HG02981 (cell line): Measurements from ENCODE around the gene ABL1.

Experiments
- ATAC-seq: cut with Tn5 transposase; IDR thresholded peaks from one replicate; pipeline ENCODE4 v1.9.1; 2021; ENCODE audit warnings: mild to moderate bottlenecking, moderate library complexity; ENCODE audit not compliant: unreplicated experiment

ABL1 gene

DNA sequence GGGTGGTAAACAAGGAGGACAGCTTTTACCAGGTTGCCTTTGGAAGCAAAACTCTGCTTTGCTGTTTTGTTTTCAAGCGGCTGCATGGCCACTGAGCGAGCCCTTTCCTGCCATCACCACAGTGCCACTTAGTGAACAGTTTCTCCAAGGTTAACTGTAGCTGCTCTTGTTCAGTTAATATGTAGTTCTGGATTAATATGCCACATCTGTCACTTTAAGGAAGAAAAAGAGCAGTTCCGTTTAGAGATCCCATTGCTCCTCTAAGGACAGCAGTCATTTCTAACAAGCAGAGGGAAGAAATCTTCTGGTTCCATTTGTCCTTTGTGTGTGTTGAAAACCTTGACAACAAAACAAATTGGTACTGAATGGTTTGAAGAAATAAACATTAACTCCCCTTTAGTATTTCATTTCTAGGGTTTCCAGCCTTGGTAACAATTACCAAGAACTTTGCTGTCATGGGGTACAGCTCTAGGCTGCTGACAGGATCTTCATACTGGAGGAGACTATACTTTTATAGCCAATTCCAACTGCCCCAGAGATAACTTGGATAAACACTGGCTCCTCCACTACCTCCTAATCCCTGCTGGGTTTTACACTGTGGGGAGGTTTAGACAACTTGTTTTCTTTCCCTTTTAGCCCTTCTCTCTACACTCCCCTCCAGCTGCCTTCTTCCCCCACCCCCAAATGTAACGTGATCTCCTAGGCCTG lies 10.3 kb upstream of the ABL1 start:
- ATAC-seq: no peak

DNA sequence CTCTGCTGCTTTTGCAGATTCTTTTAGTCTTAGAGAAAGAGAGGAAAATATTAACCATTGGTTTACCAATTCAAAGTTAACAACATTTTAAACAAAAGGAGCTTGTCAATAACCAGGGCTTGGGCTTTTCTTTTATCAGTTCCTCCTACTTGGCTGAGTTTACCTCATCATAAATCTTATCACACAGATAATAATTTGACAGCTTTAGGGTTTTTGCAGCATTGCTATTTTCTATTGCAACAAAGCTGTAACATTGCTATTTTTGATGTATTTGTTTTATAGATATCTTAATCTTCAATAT lies 9.8 kb upstream of the ABL1 start:
- no peak for ATAC-seq

DNA sequence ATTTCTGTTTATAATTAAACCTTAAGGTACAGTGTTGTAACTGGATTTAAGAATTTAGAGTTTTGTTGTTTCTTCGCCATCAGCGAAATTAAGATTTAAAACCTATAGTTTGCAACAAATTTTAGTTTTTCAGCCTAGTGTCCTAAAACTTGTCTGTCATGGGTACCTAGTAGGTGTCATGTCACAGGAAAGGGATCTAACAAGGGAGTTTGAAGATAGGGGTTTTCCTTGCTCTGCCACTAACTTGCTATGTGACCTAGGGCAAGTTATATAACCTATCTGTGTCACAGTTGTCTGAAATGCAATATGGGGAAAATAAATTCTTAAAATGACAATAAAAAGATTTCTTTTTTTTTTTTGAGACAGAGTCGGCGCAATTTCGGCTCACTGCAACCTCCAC lies 9.2 kb upstream of the ABL1 start:
- ATAC-seq: no peak

DNA sequence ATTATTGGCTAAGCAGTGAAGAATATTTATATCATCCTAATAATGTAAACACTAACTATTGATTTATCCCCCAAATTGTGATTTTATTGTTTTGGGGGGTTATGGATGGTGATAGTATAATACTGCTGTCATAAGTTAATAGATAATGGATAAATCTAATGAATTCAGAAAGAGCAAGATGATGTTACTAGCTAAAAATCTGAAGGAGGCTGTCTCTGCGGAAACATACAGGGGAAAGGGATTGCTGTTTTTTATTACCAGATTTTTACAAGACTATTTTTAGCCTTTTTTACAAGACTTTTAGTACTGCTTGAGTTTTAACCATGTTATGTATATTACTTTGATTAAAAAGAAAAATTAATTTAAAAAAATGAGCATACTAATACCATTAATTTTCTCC lies 5.3 kb upstream of the ABL1 start:
- ATAC-seq: no peak

DNA sequence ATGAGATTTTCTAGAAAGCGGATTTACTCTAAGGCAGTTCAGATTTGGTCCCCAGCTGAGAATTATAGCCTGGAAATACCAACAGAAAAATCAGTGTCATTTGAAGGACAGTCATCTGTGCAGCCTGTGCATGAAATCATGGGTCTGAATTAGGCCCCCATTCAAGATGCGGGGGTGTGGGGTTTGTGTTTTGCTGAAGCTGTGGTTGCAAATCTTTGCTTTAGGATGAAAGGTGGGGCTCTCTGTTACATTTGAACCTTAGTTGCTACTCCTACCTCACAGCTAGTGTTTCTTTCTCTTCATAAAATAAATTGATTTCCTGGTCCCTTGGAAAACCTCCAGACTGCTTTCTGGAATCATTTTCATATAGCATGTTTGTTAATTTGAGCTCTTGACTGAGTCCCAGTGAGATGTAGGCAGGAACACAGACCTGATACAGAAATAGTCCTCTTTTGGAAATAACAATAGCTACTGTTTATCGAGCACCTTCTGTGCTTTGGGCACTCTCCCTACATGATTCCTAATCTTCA lies 4.8 kb upstream of the ABL1 start:
- ATAC-seq: no peak

DNA sequence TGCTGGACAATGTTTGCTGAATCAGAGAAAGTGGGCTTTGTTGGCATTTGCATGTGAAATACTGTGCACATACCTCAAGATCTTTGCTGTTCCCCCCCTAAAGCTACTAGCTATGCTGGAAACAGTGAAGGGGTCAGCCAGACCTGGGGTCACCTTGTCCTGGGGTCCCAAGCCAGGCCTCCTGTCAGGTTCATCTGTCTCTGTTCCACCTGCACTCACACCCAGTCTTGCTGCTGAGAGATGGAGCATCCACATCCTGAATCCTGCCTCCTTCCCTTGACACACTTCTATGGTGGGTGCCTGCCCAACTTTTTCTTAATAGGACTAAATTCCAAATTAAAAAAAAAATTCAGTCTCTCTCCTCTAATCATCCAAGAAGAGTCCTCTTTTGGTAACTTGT lies 4.0 kb upstream of the ABL1 start:
- ATAC-seq: no peak

DNA sequence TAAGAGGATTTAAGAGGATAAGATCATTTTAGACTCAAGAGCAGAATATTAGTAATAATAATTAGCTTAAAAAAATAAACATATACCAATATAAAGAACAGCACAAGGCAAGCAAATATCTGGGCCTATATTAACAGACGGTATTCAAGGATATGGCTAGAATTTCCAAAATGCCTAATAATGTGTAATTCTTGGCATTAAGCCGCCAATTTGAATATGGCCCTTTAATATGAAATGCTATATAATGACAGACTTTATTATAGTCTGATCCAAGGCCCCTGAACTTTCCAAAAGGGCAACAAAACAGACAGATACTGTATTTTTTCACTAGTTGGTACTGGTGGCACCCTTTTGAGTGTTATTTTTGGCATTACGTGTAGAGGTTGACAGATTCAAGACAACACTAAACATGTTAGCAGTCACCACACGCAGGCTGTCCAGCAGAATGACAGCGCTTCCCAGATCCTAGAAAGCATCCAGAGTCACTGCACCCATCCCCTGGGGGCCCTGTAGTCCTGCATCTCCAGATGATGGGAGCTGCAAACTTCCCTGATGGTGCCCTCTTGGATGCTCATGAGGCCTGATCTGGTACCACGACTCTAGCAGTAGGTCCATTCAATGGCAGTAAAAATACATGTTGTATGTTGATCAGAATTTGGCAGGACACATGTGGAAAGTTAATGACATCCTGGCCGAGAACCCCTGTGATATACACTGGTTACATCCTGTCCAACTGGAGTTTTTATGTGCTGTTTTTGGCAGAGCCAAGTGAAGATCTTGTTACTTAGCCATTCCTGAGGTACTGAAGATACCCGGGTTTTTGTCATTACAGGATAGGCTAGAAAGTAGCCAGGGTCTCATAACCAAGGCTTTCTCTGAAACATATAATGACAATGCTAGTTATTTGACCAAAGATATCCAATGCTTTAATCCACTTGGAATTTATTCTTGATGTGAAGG lies 1.7 kb upstream of the ABL1 start:
- ATAC-seq: no peak

DNA sequence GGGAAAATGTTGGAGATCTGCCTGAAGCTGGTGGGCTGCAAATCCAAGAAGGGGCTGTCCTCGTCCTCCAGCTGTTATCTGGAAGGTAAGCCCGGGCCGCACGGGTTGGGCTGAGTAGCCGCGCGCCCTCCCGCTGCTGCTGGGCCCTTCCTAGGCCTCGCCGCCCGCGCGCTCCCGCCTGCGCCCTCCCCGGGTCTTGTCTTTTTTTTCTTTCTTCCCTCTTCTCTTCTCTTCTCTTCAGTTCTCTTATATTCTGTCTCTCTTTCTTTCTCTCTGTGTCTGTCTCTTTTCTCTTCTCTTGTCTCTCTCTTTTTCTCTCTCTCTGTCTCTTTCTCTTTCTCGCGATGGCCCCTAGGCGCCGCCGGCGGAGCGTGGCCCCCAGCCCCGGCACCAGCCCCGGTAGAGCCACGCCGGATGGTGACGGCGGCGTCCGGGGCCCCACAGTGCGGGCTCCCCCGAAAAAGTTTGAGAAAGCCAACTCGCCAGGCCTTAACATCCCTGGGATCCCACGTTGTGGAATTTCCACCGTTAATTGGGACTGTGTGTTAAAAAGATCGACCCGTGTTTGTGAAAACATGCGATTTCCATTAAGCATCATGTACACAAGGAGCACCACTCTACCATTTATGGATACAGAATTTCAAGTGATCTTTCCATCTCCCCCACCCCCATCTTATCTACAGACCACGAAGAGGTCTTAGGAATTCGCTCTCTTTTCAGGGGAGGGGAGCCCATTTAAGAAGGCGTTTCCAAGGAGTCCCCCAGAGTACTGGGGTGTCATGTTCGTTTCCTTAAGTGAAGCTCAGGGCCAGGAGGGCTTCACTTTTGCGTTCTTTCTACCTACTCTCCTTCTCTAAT lies 616 bp downstream of the ABL1 start:
- ATAC-seq: peak; percentile 29

DNA sequence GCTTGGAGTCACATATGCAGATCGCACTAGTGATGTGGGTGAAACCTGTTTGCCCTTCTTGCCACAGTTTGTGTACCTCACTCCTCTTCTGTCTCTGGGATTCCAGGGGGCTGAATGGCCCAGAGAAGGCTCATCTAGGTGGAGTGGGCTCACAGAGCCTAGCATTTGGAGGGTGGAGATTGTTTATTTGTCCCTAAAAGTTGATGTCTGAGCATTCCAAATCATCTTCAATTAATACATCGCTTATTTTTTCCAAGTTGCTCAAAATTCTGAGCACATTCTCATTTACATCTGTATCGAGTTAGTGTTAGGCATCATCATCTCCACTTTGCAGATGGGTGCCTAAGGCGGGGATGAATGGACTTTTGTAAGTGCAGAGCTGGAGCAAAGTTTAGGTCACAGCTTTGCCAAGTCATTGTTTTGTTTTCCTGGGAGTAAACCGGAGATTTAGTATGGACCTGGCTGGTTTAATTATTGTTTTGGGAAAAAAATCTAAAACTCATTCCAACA lies 2.0 kb downstream of the ABL1 start:
- ATAC-seq: no peak

DNA sequence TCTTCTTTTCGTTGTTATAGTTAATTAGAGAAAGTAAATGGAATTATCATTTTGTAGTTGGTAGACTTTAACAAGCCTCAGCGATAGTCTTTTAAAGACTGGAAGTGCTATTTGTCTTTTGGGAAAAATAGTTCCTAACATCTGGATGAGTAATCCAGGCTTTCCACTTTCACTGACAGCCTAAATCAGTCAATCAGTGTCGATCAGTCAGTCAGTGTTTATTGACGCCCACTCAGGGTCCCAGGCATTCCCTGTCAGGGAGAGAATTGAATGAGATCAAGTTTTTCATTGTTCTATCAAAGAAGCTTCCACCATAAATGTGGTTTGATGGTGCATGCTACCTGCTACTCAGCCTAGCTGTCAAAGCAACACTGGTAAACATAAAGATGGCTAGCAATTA lies 2.6 kb downstream of the ABL1 start:
- ATAC-seq: no peak

DNA sequence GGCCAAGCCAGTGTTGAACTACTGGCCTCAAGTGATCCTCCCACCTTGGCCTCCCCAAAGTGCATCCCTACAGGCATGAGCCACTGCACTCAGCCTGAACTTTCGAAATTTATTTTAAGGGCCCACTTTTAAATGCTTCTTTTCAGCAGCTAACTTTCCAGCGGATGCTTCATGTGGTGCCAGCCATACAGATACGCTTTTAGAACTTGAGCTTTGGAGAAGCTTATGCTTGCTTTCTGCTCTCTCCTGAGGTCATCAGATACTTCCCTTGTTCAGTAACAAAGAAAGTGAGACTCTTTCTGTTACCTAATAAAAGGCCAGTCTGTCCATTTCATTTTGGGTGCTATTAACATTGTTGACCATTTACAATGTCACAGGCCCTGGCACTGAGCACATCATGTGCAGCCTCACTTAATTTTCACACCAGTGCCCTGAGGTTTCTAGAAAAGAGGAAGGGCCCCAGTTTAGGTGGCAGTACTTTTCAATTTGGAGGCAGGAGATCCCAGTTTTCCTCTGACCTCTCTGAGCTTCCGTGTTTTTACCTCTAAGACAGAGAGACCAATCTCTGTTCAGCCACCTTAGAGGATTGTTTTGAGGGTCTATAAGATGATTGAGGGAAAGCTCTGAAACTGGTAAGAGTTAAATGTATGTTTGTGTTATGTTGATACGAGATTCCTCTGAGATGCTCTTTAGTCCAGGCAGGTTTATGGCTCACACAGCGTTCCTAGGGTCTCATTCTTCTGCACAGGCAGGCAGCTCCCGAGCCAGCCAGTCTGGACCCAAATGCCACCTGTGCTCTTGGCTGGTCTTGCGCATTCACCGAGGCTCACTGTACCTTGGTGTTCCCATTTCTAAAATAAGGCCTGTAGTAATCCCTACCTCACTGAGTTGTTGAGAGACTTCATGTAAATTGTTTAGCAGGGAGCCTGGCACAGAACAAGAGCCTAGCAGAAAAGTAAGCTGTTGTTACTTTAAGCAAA lies 4.4 kb downstream of the ABL1 start:
- ATAC-seq: no peak

DNA sequence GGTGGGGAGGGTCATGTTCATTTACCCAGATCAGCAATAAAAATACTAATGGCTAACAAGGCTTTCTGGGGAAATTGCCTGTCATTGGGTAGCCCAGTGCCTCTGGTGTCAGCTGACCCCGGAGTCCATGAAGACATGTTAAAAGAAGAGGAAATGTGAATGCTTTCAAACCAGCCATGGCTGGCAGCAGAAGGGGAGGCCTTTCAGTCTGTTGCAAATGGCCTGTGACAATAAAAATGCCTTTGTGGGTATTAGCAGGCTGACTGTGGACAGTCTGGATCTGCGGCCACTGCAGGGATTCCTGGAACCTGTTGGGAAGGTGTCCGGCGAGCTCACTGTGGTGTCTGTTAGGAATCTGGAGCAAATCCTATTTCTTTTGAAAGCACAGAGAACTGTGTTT lies 7.5 kb downstream of the ABL1 start:
- no peak for ATAC-seq

DNA sequence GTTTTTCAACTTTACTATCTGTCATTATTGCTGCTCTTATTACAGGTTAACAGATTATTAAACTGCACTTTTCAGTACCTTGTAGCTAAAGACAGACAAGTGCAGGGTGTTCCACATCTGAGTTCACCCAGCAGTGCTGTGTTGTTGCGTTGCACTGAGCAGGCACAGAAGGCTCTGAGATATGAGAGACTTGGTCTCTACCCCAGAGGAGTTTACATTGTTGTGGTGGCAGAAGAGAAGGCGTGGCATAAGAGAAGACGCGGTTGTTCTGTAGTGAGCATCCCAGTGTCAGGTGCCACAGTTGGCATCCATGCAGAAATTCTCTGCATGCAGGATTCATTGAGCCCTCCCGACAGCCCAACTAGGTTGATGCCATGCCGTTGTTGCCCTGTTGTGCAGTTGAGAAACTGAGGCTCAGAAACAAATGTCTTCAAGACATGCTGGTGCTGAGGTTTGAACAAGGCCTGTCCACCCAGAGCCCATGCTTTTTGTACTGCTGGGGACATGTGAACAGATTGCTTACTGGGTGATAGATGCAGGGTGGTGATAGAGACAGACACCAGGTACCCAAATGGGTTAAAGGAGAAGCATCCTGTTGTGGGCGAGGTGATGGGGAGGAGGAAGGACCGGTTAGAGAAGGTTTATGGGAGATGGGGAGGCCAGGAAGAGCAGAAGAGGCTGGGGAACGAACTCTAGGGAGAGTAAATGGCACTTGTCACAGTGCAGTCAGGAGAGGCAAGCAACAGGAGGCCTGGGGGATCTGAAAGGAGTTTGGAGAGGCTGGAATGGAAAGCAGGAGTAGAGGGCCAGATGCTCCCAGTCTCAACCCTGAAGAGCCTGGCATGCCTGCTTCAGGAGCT lies 8.2 kb downstream of the ABL1 start:
- ATAC-seq: no peak

DNA sequence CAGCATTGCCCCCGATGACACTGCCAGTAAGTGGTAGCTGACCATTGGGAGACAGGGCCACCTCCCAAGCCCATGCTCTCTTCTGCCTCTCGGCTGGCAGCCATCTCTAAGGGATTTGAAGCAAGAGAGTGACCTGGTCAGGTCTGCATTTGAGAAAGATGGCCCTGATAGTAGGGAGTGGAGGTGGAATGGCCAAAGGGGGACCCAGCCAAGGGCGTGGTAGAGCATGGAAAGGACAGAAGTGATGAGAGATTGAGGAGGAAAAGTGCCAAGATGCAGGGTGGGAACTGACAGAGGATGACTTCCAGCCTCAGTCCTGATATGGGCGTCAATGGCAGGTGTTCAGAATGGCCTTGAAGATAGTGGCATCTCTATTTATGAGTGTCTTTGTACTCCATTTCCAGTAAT lies 9.0 kb downstream of the ABL1 start:
- no peak for ATAC-seq

DNA sequence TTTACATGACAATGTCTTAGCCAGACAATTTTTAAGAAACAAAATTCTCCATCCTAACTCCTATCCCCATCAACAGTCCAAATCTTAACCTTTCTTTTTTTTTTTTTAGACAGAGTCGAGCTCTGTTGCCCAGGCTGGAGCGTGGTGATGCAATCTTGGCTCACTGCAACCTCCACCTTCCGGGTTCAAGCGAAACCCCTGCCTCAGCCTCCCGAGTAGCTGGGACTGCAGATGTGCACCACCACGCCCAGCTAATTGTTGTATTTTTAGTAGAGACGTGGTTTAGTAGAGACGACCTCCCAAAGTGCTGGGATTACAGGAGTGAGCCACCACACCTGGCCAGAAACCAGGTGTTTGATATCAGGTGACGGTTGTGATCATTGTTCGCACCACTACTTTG lies 10.2 kb downstream of the ABL1 start:
- ATAC-seq: no peak

DNA sequence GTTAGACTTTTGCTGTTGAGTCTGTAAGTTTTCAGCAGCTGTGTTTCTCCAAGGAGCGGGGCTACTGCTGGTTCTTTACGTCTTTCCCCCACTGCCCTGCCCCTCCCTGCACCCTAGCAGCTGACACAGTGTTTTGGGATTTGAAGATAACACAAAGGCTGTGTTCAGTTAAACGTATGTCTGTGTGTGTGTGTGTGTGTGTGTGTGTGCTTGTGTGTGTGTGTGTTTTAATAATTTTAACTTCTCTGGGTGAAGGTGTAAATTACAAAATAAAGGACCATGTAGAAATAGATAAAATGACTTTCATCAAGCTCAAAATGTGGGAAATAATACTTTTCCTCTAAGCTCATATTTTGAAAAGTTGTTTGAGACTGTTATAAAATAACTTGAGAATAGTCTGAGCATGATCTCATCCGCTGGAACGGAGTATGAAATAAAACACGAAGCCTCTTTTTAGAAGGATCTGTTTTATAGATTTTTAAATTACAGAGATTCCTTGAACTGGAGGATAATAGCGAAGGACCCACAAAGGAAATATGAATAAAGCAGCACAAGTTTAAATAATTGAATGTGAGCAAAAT lies 10.9 kb downstream of the ABL1 start:
- ATAC-seq: no peak

DNA sequence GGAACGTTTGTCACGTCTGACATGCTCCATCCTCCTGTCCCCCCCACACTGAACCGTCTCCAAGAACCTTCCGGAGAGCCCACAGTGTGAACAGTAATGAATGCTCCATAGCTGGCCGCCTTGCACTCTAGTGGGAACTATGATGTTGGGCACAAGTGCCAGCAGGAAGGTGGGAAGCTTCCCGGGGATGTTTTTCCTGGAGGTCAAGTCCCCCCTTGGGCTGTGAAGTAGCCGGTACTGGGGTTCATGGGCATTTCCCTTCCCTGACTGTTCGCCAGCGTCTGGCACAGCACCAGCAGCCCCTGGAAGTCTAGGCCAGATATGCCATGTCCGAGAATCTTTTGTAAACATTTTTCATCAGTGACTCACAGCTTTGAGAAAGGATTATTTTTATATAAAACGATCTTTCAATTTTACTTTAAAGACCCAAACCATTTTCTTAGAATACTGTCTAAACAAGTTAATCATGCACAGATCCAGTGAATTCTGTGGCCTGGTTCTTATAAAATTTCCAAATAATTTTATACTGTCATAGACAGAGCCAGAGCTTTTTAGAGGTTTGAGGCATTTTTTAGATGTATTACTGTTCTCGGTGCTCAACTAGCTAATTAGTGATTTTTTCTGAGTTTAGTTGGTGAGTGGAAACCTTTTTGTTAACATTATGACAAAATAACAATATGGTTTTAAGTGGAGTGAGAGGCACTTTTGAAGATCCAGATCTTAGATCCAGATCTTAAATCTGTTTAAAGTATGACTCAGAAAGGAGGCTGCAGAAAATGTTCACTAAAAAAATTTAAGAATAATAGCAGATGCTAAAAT lies 11.6 kb downstream of the ABL1 start:
- ATAC-seq: no peak
